Measurements from ENCODE around the gene PRKCH.

Gene PRKCH

DNA sequence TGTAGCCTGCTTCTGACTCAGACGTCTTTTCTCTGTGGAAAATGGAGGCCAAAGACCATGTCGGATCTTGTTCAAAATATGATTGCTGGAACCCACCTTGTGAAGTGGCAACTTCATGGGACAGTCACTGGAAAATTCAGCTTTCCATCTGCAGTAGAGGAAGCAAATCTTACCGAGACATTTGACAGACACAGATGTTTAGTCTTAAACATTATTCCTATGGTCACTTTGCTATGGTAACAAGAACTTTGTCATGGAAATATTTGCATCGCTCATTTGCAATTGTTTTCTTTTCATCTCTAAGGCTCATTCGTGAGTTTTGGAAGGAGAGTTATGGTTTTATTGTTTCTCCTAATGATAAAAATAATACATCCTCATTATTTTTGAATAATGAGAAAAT is 275.6 kb downstream of the PRKCH start:
- TF ChIP-seq, protein P1, sequence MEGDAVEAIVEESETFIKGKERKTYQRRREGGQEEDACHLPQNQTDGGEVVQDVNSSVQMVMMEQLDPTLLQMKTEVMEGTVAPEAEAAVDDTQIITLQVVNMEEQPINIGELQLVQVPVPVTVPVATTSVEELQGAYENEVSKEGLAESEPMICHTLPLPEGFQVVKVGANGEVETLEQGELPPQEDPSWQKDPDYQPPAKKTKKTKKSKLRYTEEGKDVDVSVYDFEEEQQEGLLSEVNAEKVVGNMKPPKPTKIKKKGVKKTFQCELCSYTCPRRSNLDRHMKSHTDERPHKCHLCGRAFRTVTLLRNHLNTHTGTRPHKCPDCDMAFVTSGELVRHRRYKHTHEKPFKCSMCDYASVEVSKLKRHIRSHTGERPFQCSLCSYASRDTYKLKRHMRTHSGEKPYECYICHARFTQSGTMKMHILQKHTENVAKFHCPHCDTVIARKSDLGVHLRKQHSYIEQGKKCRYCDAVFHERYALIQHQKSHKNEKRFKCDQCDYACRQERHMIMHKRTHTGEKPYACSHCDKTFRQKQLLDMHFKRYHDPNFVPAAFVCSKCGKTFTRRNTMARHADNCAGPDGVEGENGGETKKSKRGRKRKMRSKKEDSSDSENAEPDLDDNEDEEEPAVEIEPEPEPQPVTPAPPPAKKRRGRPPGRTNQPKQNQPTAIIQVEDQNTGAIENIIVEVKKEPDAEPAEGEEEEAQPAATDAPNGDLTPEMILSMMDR (IDR thresholded peaks at IDR 0.05; ENCODE audit: insufficient read depth, low read depth, low read length, missing control alignments), result no peak
- DNase-seq (ENCODE audit: low read depth), result no peak

DNA sequence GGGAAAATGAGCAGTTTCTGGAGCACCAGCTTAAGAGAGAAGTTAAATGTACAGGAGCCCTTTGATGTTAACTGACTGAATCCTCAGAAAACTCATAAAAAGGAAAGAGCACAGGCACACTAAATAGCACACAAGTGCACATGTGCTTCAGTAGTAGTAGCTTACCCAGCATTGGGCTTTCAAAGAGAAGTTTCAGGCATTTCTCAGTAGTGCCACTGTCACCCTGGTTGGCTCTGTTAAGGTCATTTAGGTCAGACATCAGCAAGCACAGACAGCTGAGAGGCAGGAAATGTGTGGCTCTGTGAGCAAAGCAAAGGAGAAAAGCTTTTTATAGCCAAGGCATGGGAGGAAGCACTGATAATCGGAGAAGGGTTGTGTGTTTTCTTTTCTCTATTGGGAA is 277.6 kb downstream of the PRKCH start:
- no peak overlapping the region for H3K4me3 ChIP-seq (ENCODE audit: low read length)
- no peak for DNase-seq (ENCODE audit: low read depth)
- TF ChIP-seq, protein P1 (IDR thresholded peaks at IDR 0.05; ENCODE audit: insufficient read depth, low read depth, low read length, missing control alignments), result no peak

More for the DNA sequence above, 275.6 kb downstream of the PRKCH start:
- no peak overlapping the region for H3K4me3 ChIP-seq (ENCODE audit: low read length)

DNA sequence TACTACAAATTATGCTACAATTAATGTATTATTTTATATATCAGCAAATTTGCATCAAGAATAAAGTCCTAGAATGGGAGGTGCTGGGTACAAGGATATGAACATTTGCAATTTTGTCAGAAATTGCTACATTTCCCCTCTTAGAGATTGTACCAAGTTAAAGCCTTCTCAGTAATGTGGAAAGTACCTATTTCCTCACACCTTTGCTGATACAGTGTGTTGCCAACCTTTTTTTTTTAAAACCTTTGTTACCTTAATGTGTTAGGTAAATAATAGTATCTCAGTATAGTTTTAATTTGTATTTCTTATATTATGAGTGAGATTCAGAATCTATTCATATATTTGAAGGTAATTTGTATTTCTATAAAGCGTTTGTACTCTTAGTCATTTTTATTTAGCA is 278.6 kb downstream of the PRKCH start:
- TF ChIP-seq, protein P1 (IDR thresholded peaks at IDR 0.05; ENCODE audit: insufficient read depth, low read depth, low read length, missing control alignments), result no peak
- no peak overlapping the region for H3K4me3 ChIP-seq (ENCODE audit: low read length)
- no peak for DNase-seq (ENCODE audit: low read depth)

Data from epithelial cell of esophagus (primary cell).